ENCODE measurements around the gene VIT.

Gene VIT

DNA sequence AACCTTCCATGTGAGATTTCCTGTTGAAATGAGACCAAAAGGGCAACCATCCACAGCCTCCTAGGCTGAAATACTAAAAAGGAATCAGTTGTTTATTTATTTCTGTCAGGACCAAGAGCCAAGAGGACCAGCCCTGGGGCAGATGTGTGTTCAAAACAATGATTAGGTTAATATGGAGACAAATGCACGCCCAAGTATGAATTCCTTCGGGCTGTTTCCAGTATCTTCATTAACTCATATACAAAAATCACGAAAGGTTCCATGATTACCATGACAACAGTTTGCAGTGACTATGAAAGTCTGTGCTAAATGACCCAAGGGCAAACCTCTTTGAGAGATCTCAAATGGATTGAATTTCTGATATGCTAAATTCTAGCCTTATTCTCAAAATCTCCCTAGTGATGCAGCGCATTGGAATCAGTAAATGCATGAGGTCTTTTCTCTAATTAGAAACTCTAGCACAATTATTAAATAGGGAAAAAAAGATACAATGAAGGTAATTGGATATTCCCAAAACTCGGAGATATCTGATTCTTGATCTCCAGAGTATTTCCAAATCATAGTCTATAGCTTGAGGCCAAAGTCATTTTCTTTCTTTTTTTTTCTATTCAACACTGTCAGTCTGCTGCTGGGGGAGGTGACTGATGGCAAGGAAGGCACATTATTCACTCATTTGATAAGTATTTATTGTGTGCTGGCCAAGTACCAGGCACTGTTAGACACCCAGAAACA lies 35.6 kb downstream of the VIT start:
- Histone ChIP-seq H3K27me3 (replicated peaks; ENCODE audit: insufficient read depth, low read length) (no peaks in the 10 kb centered on the region), H4K20me1 (ENCODE audit: insufficient read depth, low read length) (no peaks in the 10 kb centered on the region), H3K4me1 (ENCODE audit: low read length) (no peaks in the 10 kb centered on the region), H3K27ac (ENCODE audit: low read length) (no peak overlapping the region), H3K4me2 (ENCODE audit: low read depth, low read length) (no peak overlapping the region), H3K9ac (ENCODE audit: low read length) (no peak overlapping the region), H3K4me3 (ENCODE audit: low read length) (no peak overlapping the region), H3K9me3 (replicated peaks; ENCODE audit: insufficient read depth, low read length) (no peaks in the 10 kb centered on the region), H2AFZ (ENCODE audit: low read length) (no peak overlapping the region), H3K79me2 (ENCODE audit: low read length) (no peaks in the 10 kb centered on the region), H3K9me2 (replicated peaks; ENCODE audit: insufficient read depth, low read length) (no peaks in the 10 kb centered on the region), H3F3A (ENCODE audit: insufficient read depth, low read length) (no peaks in the 10 kb centered on the region), H3K36me3 (replicated peaks; ENCODE audit: insufficient read depth, low read length) (no peaks in the 10 kb centered on the region)
- no peak for TF ChIP-seq EZH2 (optimal IDR thresholded peaks at IDR 0.05; ENCODE audit: low read depth, low read length)
- TF ChIP-seq, protein P1, sequence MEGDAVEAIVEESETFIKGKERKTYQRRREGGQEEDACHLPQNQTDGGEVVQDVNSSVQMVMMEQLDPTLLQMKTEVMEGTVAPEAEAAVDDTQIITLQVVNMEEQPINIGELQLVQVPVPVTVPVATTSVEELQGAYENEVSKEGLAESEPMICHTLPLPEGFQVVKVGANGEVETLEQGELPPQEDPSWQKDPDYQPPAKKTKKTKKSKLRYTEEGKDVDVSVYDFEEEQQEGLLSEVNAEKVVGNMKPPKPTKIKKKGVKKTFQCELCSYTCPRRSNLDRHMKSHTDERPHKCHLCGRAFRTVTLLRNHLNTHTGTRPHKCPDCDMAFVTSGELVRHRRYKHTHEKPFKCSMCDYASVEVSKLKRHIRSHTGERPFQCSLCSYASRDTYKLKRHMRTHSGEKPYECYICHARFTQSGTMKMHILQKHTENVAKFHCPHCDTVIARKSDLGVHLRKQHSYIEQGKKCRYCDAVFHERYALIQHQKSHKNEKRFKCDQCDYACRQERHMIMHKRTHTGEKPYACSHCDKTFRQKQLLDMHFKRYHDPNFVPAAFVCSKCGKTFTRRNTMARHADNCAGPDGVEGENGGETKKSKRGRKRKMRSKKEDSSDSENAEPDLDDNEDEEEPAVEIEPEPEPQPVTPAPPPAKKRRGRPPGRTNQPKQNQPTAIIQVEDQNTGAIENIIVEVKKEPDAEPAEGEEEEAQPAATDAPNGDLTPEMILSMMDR (IDR thresholded peaks at IDR 0.05; ENCODE audit: low read length): no peak
- DNase-seq: no peak

DNA sequence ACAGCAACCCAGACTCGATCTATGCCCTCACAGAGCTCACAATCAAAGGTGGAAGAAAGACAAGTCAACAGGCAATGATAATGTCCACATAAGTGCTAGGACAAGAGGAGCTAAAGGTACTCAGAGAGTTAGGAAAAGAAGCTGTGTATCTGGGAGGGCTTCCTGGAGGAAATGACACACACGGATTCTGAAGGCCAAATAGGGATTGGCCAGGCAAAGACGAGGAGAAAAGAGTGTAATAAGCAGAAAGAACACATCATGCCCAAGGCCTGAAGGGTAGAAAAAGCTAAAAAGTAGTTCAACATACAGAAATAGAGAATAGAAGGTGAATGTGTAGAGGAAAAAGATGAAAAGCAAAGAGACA lies 36.1 kb downstream of the VIT start:
- Histone ChIP-seq H3K36me3 (replicated peaks; ENCODE audit: insufficient read depth, low read length) (no peaks in the 10 kb centered on the region), H3K27me3 (replicated peaks; ENCODE audit: insufficient read depth, low read length) (no peaks in the 10 kb centered on the region), H3K9me3 (replicated peaks; ENCODE audit: insufficient read depth, low read length) (no peaks in the 10 kb centered on the region), H3K4me2 (ENCODE audit: low read depth, low read length) (no peak overlapping the region), H3K4me1 (ENCODE audit: low read length) (no peaks in the 10 kb centered on the region), H3K9ac (ENCODE audit: low read length) (no peak overlapping the region), H3K79me2 (ENCODE audit: low read length) (no peaks in the 10 kb centered on the region), H3K9me2 (replicated peaks; ENCODE audit: insufficient read depth, low read length) (no peaks in the 10 kb centered on the region), H3K27ac (ENCODE audit: low read length) (no peak overlapping the region), H3F3A (ENCODE audit: insufficient read depth, low read length) (no peaks in the 10 kb centered on the region), H2AFZ (ENCODE audit: low read length) (no peak overlapping the region), H3K4me3 (ENCODE audit: low read length) (no peak overlapping the region), H4K20me1 (ENCODE audit: insufficient read depth, low read length) (no peaks in the 10 kb centered on the region)
- TF ChIP-seq EZH2 (optimal IDR thresholded peaks at IDR 0.05; ENCODE audit: low read depth, low read length): no peak
- DNase-seq: no peak

DNA sequence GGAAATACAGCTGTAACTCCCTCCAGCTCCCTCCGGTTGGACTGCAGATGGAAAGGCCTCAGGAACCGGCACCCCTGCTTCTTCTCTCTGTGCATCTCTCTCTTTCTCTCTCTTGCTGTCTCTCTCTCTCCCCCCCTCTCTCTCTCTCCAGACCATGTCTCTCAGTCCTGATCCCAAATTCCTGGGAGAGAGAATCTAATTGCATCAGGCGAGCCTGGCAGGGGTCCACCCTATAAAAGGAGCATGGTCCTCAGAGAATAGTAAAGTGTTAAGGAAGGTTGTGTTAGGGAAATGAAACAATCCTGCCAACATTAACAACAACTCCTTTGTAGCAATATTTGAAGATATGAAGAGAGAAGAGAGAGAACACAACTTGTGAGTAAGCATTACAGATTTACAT lies 36.7 kb downstream of the VIT start:
- no peaks in the 10 kb centered on the region for H3F3A ChIP-seq (ENCODE audit: insufficient read depth, low read length)
- no peaks in the 10 kb centered on the region for H3K9me3 ChIP-seq (replicated peaks; ENCODE audit: insufficient read depth, low read length)
- H3K9me2 ChIP-seq (replicated peaks; ENCODE audit: insufficient read depth, low read length): no peaks in the 10 kb centered on the region
- H3K4me1 ChIP-seq (ENCODE audit: low read length): no peaks in the 10 kb centered on the region
- no peak overlapping the region for H3K27ac ChIP-seq (ENCODE audit: low read length)
- no peaks in the 10 kb centered on the region for H3K27me3 ChIP-seq (replicated peaks; ENCODE audit: insufficient read depth, low read length)
- no peaks in the 10 kb centered on the region for H3K79me2 ChIP-seq (ENCODE audit: low read length)
- no peaks in the 10 kb centered on the region for H4K20me1 ChIP-seq (ENCODE audit: insufficient read depth, low read length)
- TF ChIP-seq EZH2phosphoT487 (IDR thresholded peaks at IDR 0.05; ENCODE audit: low read length) (no peak), EZH2 (optimal IDR thresholded peaks at IDR 0.05; ENCODE audit: low read depth, low read length) (no peak)
- TF ChIP-seq, protein P1 (IDR thresholded peaks at IDR 0.05; ENCODE audit: low read length): no peak
- H2AFZ ChIP-seq (ENCODE audit: low read length): no peak overlapping the region
- no peak overlapping the region for H3K4me3 ChIP-seq (ENCODE audit: low read length)
- no peaks in the 10 kb centered on the region for H3K36me3 ChIP-seq (replicated peaks; ENCODE audit: insufficient read depth, low read length)
- H3K9ac ChIP-seq (ENCODE audit: low read length): no peak overlapping the region
- DNase-seq: no peak
- no peak overlapping the region for H3K4me2 ChIP-seq (ENCODE audit: low read depth, low read length)

DNA sequence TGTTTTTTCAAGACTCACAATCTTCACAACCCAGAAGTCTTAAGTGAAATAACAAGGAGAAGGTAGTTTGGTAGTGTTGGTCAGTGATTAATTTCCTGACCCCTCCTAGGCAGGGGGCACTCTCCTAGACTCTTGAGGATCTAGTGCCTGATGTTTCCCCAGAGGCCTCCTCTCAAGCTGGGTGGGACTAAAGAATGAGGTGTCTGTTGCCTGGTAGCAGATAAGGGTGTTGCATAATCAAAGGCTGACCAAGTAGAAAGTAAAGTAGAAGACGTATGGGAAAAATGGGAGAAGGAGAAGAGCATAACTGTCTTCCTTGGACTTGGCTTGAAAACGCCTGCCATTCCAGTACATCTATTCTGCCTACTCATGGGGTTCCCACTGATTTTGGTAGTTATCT lies 37.8 kb downstream of the VIT start:
- Histone ChIP-seq H3K79me2 (ENCODE audit: low read length) (no peaks in the 10 kb centered on the region), H2AFZ (ENCODE audit: low read length) (no peak overlapping the region), H3K9me3 (replicated peaks; ENCODE audit: insufficient read depth, low read length) (no peaks in the 10 kb centered on the region), H3F3A (ENCODE audit: insufficient read depth, low read length) (no peaks in the 10 kb centered on the region), H4K20me1 (ENCODE audit: insufficient read depth, low read length) (no peaks in the 10 kb centered on the region), H3K27me3 (replicated peaks; ENCODE audit: insufficient read depth, low read length) (no peaks in the 10 kb centered on the region), H3K36me3 (replicated peaks; ENCODE audit: insufficient read depth, low read length) (no peaks in the 10 kb centered on the region), H3K4me2 (ENCODE audit: low read depth, low read length) (no peak overlapping the region), H3K9ac (ENCODE audit: low read length) (no peak overlapping the region), H3K4me1 (ENCODE audit: low read length) (no peaks in the 10 kb centered on the region), H3K9me2 (replicated peaks; ENCODE audit: insufficient read depth, low read length) (no peaks in the 10 kb centered on the region), H3K27ac (ENCODE audit: low read length) (no peak overlapping the region), H3K4me3 (ENCODE audit: low read length) (no peak overlapping the region)
- TF ChIP-seq, protein P1 (IDR thresholded peaks at IDR 0.05; ENCODE audit: low read length): no peak
- no peak for TF ChIP-seq EZH2 (optimal IDR thresholded peaks at IDR 0.05; ENCODE audit: low read depth, low read length)
- no peak for TF ChIP-seq EZH2phosphoT487 (IDR thresholded peaks at IDR 0.05; ENCODE audit: low read length)
- no peak for DNase-seq
